ENCODE measurements around the gene SPATA24. TPM values are rescaled to one million over a fixed set of nuclear protein-coding genes. Genes with fewer than 3 reads are reported as not detected.

Gene SPATA24
- polyA plus RNA-seq, 2 of the 4 experiments (the other 2 are of a cell fraction): 5.7 to 6.9 TPM

- Histone ChIP-seq H3K4me2 (no peak overlapping the region), H3K4me3 (no peak overlapping the region), H3K9me3 (no peaks in the 10 kb centered on the region), H3K4me1 (peaks cover 12% of the 10 kb centered on the region), H3K27ac (no peak overlapping the region)
- TF ChIP-seq RARB (CRISPR knock-in tag; IDR thresholded peaks at IDR 0.05) (no peak), ZNF302 (CRISPR knock-in tag; IDR thresholded peaks at IDR 0.05) (no peak), HOXB13 (CRISPR knock-in tag; IDR thresholded peaks at IDR 0.05; ENCODE audit: low read depth) (no peak), SMC3 (IDR thresholded peaks at IDR 0.05) (no peak), KDM5A (IDR thresholded peaks at IDR 0.05) (no peak), ZC3H11A (IDR thresholded peaks at IDR 0.05) (no peak), RFX5 (IDR thresholded peaks at IDR 0.05) (no peak), NPAS2 (CRISPR knock-in tag; IDR thresholded peaks at IDR 0.05; ENCODE audit: borderline replicate concordance) (no peak), RCOR1 (IDR thresholded peaks at IDR 0.05; ENCODE audit: low read depth, low read length) (no peak), EP300 (IDR thresholded peaks at IDR 0.05) (no peak), CHD2 (IDR thresholded peaks at IDR 0.05; ENCODE audit: low read length, partially characterized antibody) (no peak), KDM1A (IDR thresholded peaks at IDR 0.05; ENCODE audit: low read depth) (no peak), EHMT2 (IDR thresholded peaks at IDR 0.05; ENCODE audit: low read depth) (no peak), ZFP36 (IDR thresholded peaks at IDR 0.05; ENCODE audit: borderline replicate concordance, partially characterized antibody) (no peak), HEYL (CRISPR knock-in tag; IDR thresholded peaks at IDR 0.05) (no peak), POLR2A (IDR thresholded peaks at IDR 0.05; ENCODE audit: low read length) (no peak), POLR2AphosphoS2 (conservative IDR thresholded peaks at IDR 0.05; ENCODE audit: low read length) (no peak), NFE2L2 (conservative IDR thresholded peaks at IDR 0.05; ENCODE audit: low read length) (no peak), CTCF (IDR thresholded peaks at IDR 0.05) (no peak)
- ChIA-PET POLR2A (no interaction called here), CTCF (interaction anchor here (1.2 to 6.1 kb wide), 3 partner anchors 13 to 15 kb away, joined by 3 to 48 read pairs (median 4); partner anchors contain the start of gene PROB1)
- FAIRE-seq: no peak
- no peak for DNase-seq (ENCODE audit: low read depth in 1 of 2, low spot score in 1 of 2)
- no peak for ATAC-seq
Measured at GRCh38 chr5:139407517-139407916, 3.6 kb upstream of the SPATA24 start.

DNA sequence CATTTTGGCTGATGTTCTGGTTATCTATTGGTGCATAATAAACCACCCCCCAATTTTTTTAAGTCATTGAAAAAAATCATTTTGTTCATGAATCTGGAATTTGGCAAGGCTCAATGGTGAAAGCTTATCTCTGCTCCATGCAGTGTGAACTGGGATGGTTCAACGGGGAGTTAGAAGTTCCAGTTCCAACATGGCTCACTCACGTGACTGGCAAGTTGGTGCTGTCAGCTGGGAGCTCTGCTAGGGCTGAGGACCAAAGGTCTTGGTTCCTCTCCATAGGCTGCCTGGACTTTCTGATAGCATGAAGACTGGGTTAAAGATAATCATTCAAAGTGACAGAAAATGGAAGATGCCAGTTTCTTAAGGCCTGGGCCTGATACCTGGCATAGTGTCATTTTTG lies 3.1 kb upstream of the SPATA24 start:
- ChIA-PET POLR2A (no interaction called here), CTCF (interaction anchor here (1.2 to 6.1 kb wide), 4 partner anchors 12 to 107 kb away, joined by 3 to 48 read pairs (median 8); partner anchors contain the start of gene PROB1)
- Histone ChIP-seq H3K9me3 (no peaks in the 10 kb centered on the region), H3K4me2 (no peak overlapping the region), H3K4me3 (no peak overlapping the region), H3K27ac (no peak overlapping the region), H3K4me1 (peaks cover 12% of the 10 kb centered on the region)
- no peak for TF ChIP-seq HDAC2 (IDR thresholded peaks at IDR 0.05)
- no peak for TF ChIP-seq RARB (CRISPR knock-in tag; IDR thresholded peaks at IDR 0.05)
- TF ChIP-seq RNF2 (IDR thresholded peaks at IDR 0.05; ENCODE audit: borderline replicate concordance, low read depth): no peak
- no peak for TF ChIP-seq HOXB13 (CRISPR knock-in tag; IDR thresholded peaks at IDR 0.05; ENCODE audit: low read depth)
- TF ChIP-seq EHF (CRISPR knock-in tag; IDR thresholded peaks at IDR 0.05): no peak
- TF ChIP-seq EP300 (IDR thresholded peaks at IDR 0.05): no peak
- TF ChIP-seq, protein P1, sequence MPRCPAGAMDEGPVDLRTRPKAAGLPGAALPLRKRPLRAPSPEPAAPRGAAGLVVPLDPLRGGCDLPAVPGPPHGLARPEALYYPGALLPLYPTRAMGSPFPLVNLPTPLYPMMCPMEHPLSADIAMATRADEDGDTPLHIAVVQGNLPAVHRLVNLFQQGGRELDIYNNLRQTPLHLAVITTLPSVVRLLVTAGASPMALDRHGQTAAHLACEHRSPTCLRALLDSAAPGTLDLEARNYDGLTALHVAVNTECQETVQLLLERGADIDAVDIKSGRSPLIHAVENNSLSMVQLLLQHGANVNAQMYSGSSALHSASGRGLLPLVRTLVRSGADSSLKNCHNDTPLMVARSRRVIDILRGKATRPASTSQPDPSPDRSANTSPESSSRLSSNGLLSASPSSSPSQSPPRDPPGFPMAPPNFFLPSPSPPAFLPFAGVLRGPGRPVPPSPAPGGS (IDR thresholded peaks at IDR 0.05): no peak
- TF ChIP-seq ATOH8 (CRISPR knock-in tag; IDR thresholded peaks at IDR 0.05; ENCODE audit: low read depth): no peak
- no peak for TF ChIP-seq KDM1A (IDR thresholded peaks at IDR 0.05; ENCODE audit: low read depth)
- no peak for TF ChIP-seq BHLHE40 (IDR thresholded peaks at IDR 0.05; ENCODE audit: low read depth, low read length)
- no peak for TF ChIP-seq RFX5 (IDR thresholded peaks at IDR 0.05)
- TF ChIP-seq ZNF302 (CRISPR knock-in tag; IDR thresholded peaks at IDR 0.05): no peak
- no peak for TF ChIP-seq HOXA7 (CRISPR knock-in tag; IDR thresholded peaks at IDR 0.05)
- TF ChIP-seq, protein P2, sequence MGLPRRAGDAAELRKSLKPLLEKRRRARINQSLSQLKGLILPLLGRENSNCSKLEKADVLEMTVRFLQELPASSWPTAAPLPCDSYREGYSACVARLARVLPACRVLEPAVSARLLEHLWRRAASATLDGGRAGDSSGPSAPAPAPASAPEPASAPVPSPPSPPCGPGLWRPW (IDR thresholded peaks at IDR 0.05): no peak
- no peak for TF ChIP-seq JUN (IDR thresholded peaks at IDR 0.05)
- DNase-seq (ENCODE audit: low read depth in 1 of 2, low spot score in 1 of 2): no peak
- 85% methylated on average over 2 of the region's 2 CpGs for WGBS (ENCODE audit: missing lambda C conversion rate)
- ATAC-seq: no peak
- FAIRE-seq: no peak
